T-helper 2 cell treated with Interferon-gamma antibody and Interleukin-4, amounts not matched to agents 100 ng/mL and 5 ng/mL, for 36 hours (primary cell): ENCODE data around the gene BAIAP2. TPM values are rescaled to one million over a fixed set of nuclear protein-coding genes. Genes with fewer than 3 reads are reported as not detected.

Experiments used
- total RNA-seq: library from RNA; stranded (reverse); gene quantifications from 2 replicates; pipeline ENCODE4 v1.2.3, GENCODE V29; 2022

BAIAP2 gene
- total RNA-seq, 1 donor from 2014 or later = 5.5 TPM

Other genes starting within 250 kb of the BAIAP2 start
- 35.9 and 39.6 TPM in 2 replicates for gene CHMP6, start 43.3 kb upstream of the BAIAP2 start, total RNA-seq
- not detected in 2 replicates for gene PVALEF, start 130.4 kb downstream of the BAIAP2 start, total RNA-seq
- gene AATK, start 131.1 kb downstream of the BAIAP2 start, total RNA-seq = 0.27 and 0.32 TPM in 2 replicates
- 13.7 and 14.4 TPM in 2 replicates for gene CEP131, start 187.8 kb downstream of the BAIAP2 start, total RNA-seq
- gene TEPSIN, start 203.9 kb downstream of the BAIAP2 start, total RNA-seq = 43.1 and 50.8 TPM in 2 replicates
- 42.5 and 43.3 TPM in 2 replicates for gene NDUFAF8, start 204.2 kb downstream of the BAIAP2 start, total RNA-seq